Caki2 (cell line): ENCODE data around the gene KRT6B. TPM values are rescaled to one million over a fixed set of nuclear protein-coding genes. Genes with fewer than 3 reads are reported as not detected.

ENCODE experiments used
- DNase-seq: peaks from one replicate; pipeline ENCODE4 v3.0.0-alpha.2; 2015; ENCODE audit warnings: low read depth
- in situ Hi-C: cut with HindIII; loops from 2 replicates; pipeline ENCODE4 v1.10.0; 2016; ENCODE audit warnings: low sequenced_read_pairs, low pct_unique_long_range_greater_than_20kb, mixed read lengths
- total RNA-seq: library from RNA; depleted of rRNA; stranded (reverse); fragments of >200 nt; shearing (Covaris generic); gene quantifications from 2 replicates; pipeline ENCODE4 v1.2.3, GENCODE V29; 2014; ENCODE audit warnings: low replicate concordance

The KRT6B gene
- total RNA-seq, 1 experiment from 2014 or later = not detected

GRCh38 chr12:52440821-52441319, 11.1 kb downstream of the KRT6B start:
- DNase-seq = peak; percentile 26
- in situ Hi-C loops = no loop called here

GRCh38 chr12:52439845-52440244, 12.1 kb downstream of the KRT6B start:
- in situ Hi-C loops = no loop called here
- no peak for DNase-seq

GRCh38 chr12:52439420-52439819, 12.5 kb downstream of the KRT6B start:
- no peak for DNase-seq
- in situ Hi-C loops = no loop called here

GRCh38 chr12:52438305-52439301, 13.3 kb downstream of the KRT6B start:
- in situ Hi-C loops = no loop called here

GRCh38 chr12:52437508-52437907, 14.4 kb downstream of the KRT6B start:
- in situ Hi-C loops = no loop called here

More at GRCh38 chr12:52438305-52439301, 13.3 kb downstream of the KRT6B start:
- DNase-seq = no peak

GRCh38 chr12:52436828-52437474, 15.0 kb downstream of the KRT6B start:
- in situ Hi-C loops = no loop called here
- DNase-seq = no peak

More at GRCh38 chr12:52437508-52437907, 14.4 kb downstream of the KRT6B start:
- no peak for DNase-seq

GRCh38 chr12:52436000-52436827, 15.7 kb downstream of the KRT6B start:
- in situ Hi-C loops = no loop called here
- DNase-seq = no peak

GRCh38 chr12:52435659-52435999, 16.3 kb downstream of the KRT6B start:
- in situ Hi-C loops = no loop called here

GRCh38 chr12:52434760-52435530, 17.0 kb downstream of the KRT6B start:
- in situ Hi-C loops = no loop called here
- DNase-seq = no peak

More at GRCh38 chr12:52435659-52435999, 16.3 kb downstream of the KRT6B start:
- no peak for DNase-seq

GRCh38 chr12:52434081-52434733, 17.7 kb downstream of the KRT6B start, which contains the start of gene KRT75:
Gene KRT75, minus strand, starts transcription at chr12:52434371. Its CDS starts 67 bp downstream, at chr12:52434304.
- DNase-seq = no peak
- in situ Hi-C loops = no loop called here

- DNase-seq = no peak
- in situ Hi-C loops = no loop called here
Measured at GRCh38 chr12:52433501-52434080, 18.4 kb downstream of the KRT6B start.

- DNase-seq = no peak
Measured at GRCh38 chr12:52432559-52433207, 19.3 kb downstream of the KRT6B start.

GRCh38 chr12:52428121-52428520, 23.8 kb downstream of the KRT6B start:
- in situ Hi-C loops = no loop called here
- no peak for DNase-seq

More at GRCh38 chr12:52432559-52433207, 19.3 kb downstream of the KRT6B start:
- in situ Hi-C loops = no loop called here

GRCh38 chr12:52427083-52427482, 24.9 kb downstream of the KRT6B start:
- DNase-seq = no peak
- in situ Hi-C loops = no loop called here

GRCh38 chr12:52426034-52426433, 25.9 kb downstream of the KRT6B start:
- in situ Hi-C loops = no loop called here
- DNase-seq = no peak

GRCh38 chr12:52425466-52425865, 26.5 kb downstream of the KRT6B start:
- in situ Hi-C loops = no loop called here
- no peak for DNase-seq
